ENCODE data around the gene RNF141. TPM values are rescaled to one million over a fixed set of nuclear protein-coding genes. Genes with fewer than 3 reads are reported as not detected.

Gene RNF141
- total and polyA plus RNA-seq, 3 experiments from 2014 or later = 19.2 to 20.0 (median 19.6) TPM

- Mint-ChIP-seq H3K27me3 (peaks cover 8 to 37% of the 10 kb centered on the region in 2 donors), H3K4me1 (no peaks in the 10 kb centered on the region), H3K4me3 (no peak overlapping the region), H3K9me3 (no peaks in the 10 kb centered on the region), H3K27ac (peak overlapping the region in 2 of 8 donors; percentile 22 to 52), H3K36me3 (peaks cover 0 to 3% (median 0%) of the 10 kb centered on the region in 3 donors)
- DNase-seq = no peak
- Histone ChIP-seq H3K9me3 (ENCODE audit: low read length) (no peaks in the 10 kb centered on the region), H3K27me3 (ENCODE audit: insufficient read depth, low read length, poor library complexity, severe bottlenecking) (peaks cover 5% of the 10 kb centered on the region), H3K27ac (ENCODE audit: low read depth, low read length) (no peak overlapping the region), H3K4me1 (ENCODE audit: insufficient read depth, low read length) (no peaks in the 10 kb centered on the region), H3K36me3 (ENCODE audit: insufficient read depth, low read length) (no peaks in the 10 kb centered on the region), H3K4me3 (ENCODE audit: low read length) (no peak overlapping the region)
- ChIA-PET CTCF (interaction anchor here (0.7 kb wide), 1 partner anchor 174 kb away, joined by 3 read pairs; no protein-coding TSS in a partner anchor), POLR2A (no interaction called here)
Observed at GRCh38 chr11:10579700-10580099, 38.7 kb upstream of the RNF141 start.

DNA sequence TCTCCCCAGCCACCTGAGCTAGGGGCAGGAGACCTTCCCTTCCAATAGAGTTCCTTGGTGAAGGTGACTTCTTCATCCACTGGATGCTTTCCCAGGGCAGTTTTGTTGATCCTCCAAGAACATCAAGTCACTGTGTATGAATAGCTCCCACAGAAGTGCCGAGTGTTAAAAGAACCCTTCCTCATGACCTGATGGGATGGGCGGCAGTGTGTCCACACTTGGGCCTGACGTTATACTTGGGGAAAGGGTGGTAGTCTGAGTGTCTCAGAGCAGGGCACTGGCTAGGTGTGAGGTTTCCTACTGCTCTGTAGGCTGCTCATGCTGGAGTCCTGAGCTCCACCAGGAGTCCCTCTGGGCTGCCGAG, 35.0 kb upstream of the RNF141 start:
- Histone ChIP-seq H3K9me3 (ENCODE audit: low read length) (no peaks in the 10 kb centered on the region), H3K36me3 (ENCODE audit: insufficient read depth, low read length) (no peaks in the 10 kb centered on the region), H3K27ac (ENCODE audit: low read depth, low read length) (no peak overlapping the region), H3K27me3 (ENCODE audit: insufficient read depth, low read length, poor library complexity, severe bottlenecking) (no peaks in the 10 kb centered on the region), H3K4me1 (ENCODE audit: insufficient read depth, low read length) (no peaks in the 10 kb centered on the region), H3K4me3 (ENCODE audit: low read length) (no peak overlapping the region)
- peaks cover 7 to 30% of the 10 kb centered on the region in 2 donors for H3K27me3 Mint-ChIP-seq
- CTCF ChIA-PET = no interaction called here
- POLR2A ChIA-PET = no interaction called here
- no peaks in the 10 kb centered on the region for H3K9me3 Mint-ChIP-seq
- H3K36me3 Mint-ChIP-seq = no peaks in the 10 kb centered on the region
- no peak overlapping the region for H3K4me3 Mint-ChIP-seq
- H3K27ac Mint-ChIP-seq = no peak overlapping the region
- no peaks in the 10 kb centered on the region for H3K4me1 Mint-ChIP-seq
- DNase-seq = no peak

- no peaks in the 10 kb centered on the region for H3K9me3 Mint-ChIP-seq
- no peak overlapping the region for H3K4me3 Mint-ChIP-seq
- no peak for DNase-seq
- no peaks in the 10 kb centered on the region for H3K4me1 Mint-ChIP-seq
- no peak overlapping the region for H3K27ac ChIP-seq (ENCODE audit: low read depth, low read length)
- H3K27me3 Mint-ChIP-seq = peaks cover 7 to 26% of the 10 kb centered on the region in 2 donors
- no peaks in the 10 kb centered on the region for H3K36me3 Mint-ChIP-seq
- H3K27ac Mint-ChIP-seq = no peak overlapping the region
- ChIA-PET CTCF (no interaction called here), POLR2A (no interaction called here)
- no peaks in the 10 kb centered on the region for H3K36me3 ChIP-seq (ENCODE audit: insufficient read depth, low read length)
- H3K9me3 ChIP-seq (ENCODE audit: low read length) = no peaks in the 10 kb centered on the region
- no peaks in the 10 kb centered on the region for H3K4me1 ChIP-seq (ENCODE audit: insufficient read depth, low read length)
- H3K4me3 ChIP-seq (ENCODE audit: low read length) = no peak overlapping the region
- no peaks in the 10 kb centered on the region for H3K27me3 ChIP-seq (ENCODE audit: insufficient read depth, low read length, poor library complexity, severe bottlenecking)
Observed at GRCh38 chr11:10575346-10576034, 34.5 kb upstream of the RNF141 start.

DNA sequence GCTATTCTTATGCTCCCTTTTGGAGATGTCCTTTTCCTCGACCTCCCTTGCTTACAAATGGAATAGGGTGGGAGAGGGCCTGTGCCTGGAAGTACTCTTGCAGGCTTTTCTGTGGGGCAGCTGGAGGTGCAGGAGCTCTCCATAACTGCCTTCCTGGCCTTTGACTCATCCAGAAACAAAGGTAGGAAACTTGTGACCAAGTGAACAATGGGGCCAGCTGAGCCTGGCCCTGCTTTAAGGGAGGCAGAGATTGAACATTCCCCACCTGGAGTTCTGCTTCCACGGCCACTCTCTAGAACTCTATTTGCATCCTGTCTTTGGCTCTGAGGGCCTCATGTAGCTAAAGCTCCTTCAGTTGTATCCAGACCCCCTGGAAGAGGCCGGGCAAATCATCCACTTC, 32.6 kb upstream of the RNF141 start:
- Histone ChIP-seq H3K27ac (ENCODE audit: low read depth, low read length) (no peak overlapping the region), H3K9me3 (ENCODE audit: low read length) (no peaks in the 10 kb centered on the region), H3K4me1 (ENCODE audit: insufficient read depth, low read length) (no peaks in the 10 kb centered on the region), H3K36me3 (ENCODE audit: insufficient read depth, low read length) (no peaks in the 10 kb centered on the region), H3K27me3 (ENCODE audit: insufficient read depth, low read length, poor library complexity, severe bottlenecking) (no peaks in the 10 kb centered on the region), H3K4me3 (ENCODE audit: low read length) (no peak overlapping the region)
- no peak for DNase-seq
- peaks cover 5 to 19% of the 10 kb centered on the region in 2 donors for H3K27me3 Mint-ChIP-seq
- H3K4me3 Mint-ChIP-seq = no peak overlapping the region
- H3K4me1 Mint-ChIP-seq = no peaks in the 10 kb centered on the region
- no peak overlapping the region for H3K27ac Mint-ChIP-seq
- H3K36me3 Mint-ChIP-seq = no peaks in the 10 kb centered on the region
- ChIA-PET CTCF (no interaction called here), POLR2A (no interaction called here)
- no peaks in the 10 kb centered on the region for H3K9me3 Mint-ChIP-seq

GRCh38 chr11:10573028-10573427, 32.0 kb upstream of the RNF141 start:
- no peaks in the 10 kb centered on the region for H3K9me3 Mint-ChIP-seq
- Histone ChIP-seq H3K9me3 (ENCODE audit: low read length) (no peaks in the 10 kb centered on the region), H3K4me3 (ENCODE audit: low read length) (no peak overlapping the region), H3K27me3 (ENCODE audit: insufficient read depth, low read length, poor library complexity, severe bottlenecking) (no peaks in the 10 kb centered on the region), H3K36me3 (ENCODE audit: insufficient read depth, low read length) (no peaks in the 10 kb centered on the region), H3K4me1 (ENCODE audit: insufficient read depth, low read length) (no peaks in the 10 kb centered on the region), H3K27ac (ENCODE audit: low read depth, low read length) (no peak overlapping the region)
- H3K27me3 Mint-ChIP-seq = peaks cover 5 to 19% of the 10 kb centered on the region in 2 donors
- H3K27ac Mint-ChIP-seq = no peak overlapping the region
- DNase-seq = no peak
- H3K4me1 Mint-ChIP-seq = no peaks in the 10 kb centered on the region
- ChIA-PET POLR2A (no interaction called here), CTCF (no interaction called here)
- no peak overlapping the region for H3K4me3 Mint-ChIP-seq
- no peaks in the 10 kb centered on the region for H3K36me3 Mint-ChIP-seq

GRCh38 chr11:10572533-10572932, 31.5 kb upstream of the RNF141 start:
- no peak overlapping the region for H3K27ac ChIP-seq (ENCODE audit: low read depth, low read length)
- Mint-ChIP-seq H3K27ac (no peak overlapping the region), H3K4me3 (no peak overlapping the region), H3K9me3 (no peaks in the 10 kb centered on the region), H3K36me3 (no peaks in the 10 kb centered on the region), H3K4me1 (no peaks in the 10 kb centered on the region), H3K27me3 (peaks cover 5 to 17% of the 10 kb centered on the region in 2 donors)
- ChIA-PET POLR2A (no interaction called here), CTCF (no interaction called here)
- H3K4me1 ChIP-seq (ENCODE audit: insufficient read depth, low read length) = no peaks in the 10 kb centered on the region
- H3K4me3 ChIP-seq (ENCODE audit: low read length) = no peak overlapping the region
- no peaks in the 10 kb centered on the region for H3K36me3 ChIP-seq (ENCODE audit: insufficient read depth, low read length)
- DNase-seq = no peak
- no peaks in the 10 kb centered on the region for H3K27me3 ChIP-seq (ENCODE audit: insufficient read depth, low read length, poor library complexity, severe bottlenecking)
- no peaks in the 10 kb centered on the region for H3K9me3 ChIP-seq (ENCODE audit: low read length)

GRCh38 chr11:10568486-10568941, 27.5 kb upstream of the RNF141 start, which contains the start of gene LYVE1:
LYVE1 (minus strand) TSS chr11:10568665; CDS start chr11:10568532, 133 bp downstream.
- H3K4me1 Mint-ChIP-seq = no peaks in the 10 kb centered on the region
- ChIA-PET CTCF (no interaction called here), POLR2A (no interaction called here)
- Histone ChIP-seq H3K9me3 (ENCODE audit: low read length) (no peaks in the 10 kb centered on the region), H3K27me3 (ENCODE audit: insufficient read depth, low read length, poor library complexity, severe bottlenecking) (no peaks in the 10 kb centered on the region), H3K4me1 (ENCODE audit: insufficient read depth, low read length) (no peaks in the 10 kb centered on the region), H3K36me3 (ENCODE audit: insufficient read depth, low read length) (no peaks in the 10 kb centered on the region), H3K27ac (ENCODE audit: low read depth, low read length) (no peak within 1 kb of the TSS), H3K4me3 (ENCODE audit: low read length) (no peak within 1 kb of the TSS)
- H3K36me3 Mint-ChIP-seq = no peaks in the 10 kb centered on the region
- no peak for DNase-seq
- H3K27me3 Mint-ChIP-seq = peaks cover 2 to 17% of the 10 kb centered on the region in 2 donors
- no peak within 1 kb of the TSS for H3K4me3 Mint-ChIP-seq
- H3K9me3 Mint-ChIP-seq = no peaks in the 10 kb centered on the region
- no peak within 1 kb of the TSS for H3K27ac Mint-ChIP-seq

GRCh38 chr11:10567446-10567845, 26.5 kb upstream of the RNF141 start:
- no peaks in the 10 kb centered on the region for H3K27me3 ChIP-seq (ENCODE audit: insufficient read depth, low read length, poor library complexity, severe bottlenecking)
- H3K27ac ChIP-seq (ENCODE audit: low read depth, low read length) = no peak overlapping the region
- Mint-ChIP-seq H3K36me3 (no peaks in the 10 kb centered on the region), H3K4me3 (no peak overlapping the region), H3K27me3 (peaks cover 4 to 14% of the 10 kb centered on the region in 2 donors), H3K4me1 (no peaks in the 10 kb centered on the region), H3K27ac (no peak overlapping the region), H3K9me3 (no peaks in the 10 kb centered on the region)
- no peak overlapping the region for H3K4me3 ChIP-seq (ENCODE audit: low read length)
- POLR2A ChIA-PET = no interaction called here
- no peaks in the 10 kb centered on the region for H3K9me3 ChIP-seq (ENCODE audit: low read length)
- CTCF ChIA-PET = no interaction called here
- no peak for DNase-seq
- H3K36me3 ChIP-seq (ENCODE audit: insufficient read depth, low read length) = no peaks in the 10 kb centered on the region
- no peaks in the 10 kb centered on the region for H3K4me1 ChIP-seq (ENCODE audit: insufficient read depth, low read length)

Data from CD8-positive, alpha-beta memory T cell (primary cell).